ENCODE results near the gene TINCR.

DNA sequence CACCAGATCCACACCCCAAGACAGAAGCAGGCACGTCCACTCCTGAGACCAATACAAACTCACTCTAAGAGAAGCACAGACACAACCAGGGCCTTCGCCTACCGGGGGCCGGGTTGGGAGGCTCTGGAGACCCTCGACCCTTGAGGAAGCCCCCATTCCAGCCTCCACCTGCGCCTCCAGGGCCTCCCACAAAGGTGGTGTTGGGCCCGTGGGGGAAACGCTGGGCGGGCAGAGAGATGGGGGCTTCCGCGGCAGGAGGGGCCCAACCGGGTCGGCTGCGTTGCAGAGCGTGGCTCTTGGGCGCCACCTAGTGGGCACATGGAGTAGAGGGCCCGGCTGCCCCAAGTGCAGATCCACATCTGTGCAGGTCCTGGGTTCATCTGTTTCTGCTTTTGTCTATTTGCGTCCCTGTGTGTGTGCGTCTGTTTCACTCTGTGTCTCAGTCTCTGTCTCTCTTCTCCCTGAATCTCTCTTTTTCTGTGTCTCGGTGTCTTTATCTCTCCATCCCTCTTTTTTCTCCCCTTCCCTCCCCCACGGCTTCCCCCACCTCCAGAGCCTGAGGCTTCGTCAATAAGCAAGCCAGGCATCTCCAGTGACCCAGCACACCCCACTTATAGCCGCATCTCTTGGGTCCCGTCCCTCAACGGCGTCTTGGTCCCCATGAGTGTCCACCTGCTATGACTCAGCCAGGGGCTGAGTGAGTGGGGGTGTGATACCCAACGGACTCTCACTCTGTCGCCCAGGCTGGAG lies 10.5 kb upstream of the TINCR start:
- TF ChIP-seq CTCF (conservative IDR thresholded peaks at IDR 0.05; ENCODE audit: low read depth, low read length), result peak; percentile 98
- no peak for TF ChIP-seq EZH2 (IDR thresholded peaks at IDR 0.05; ENCODE audit: borderline replicate concordance, low read depth, low read length, poor library complexity, severe bottlenecking)
